Stimulated activated CD4-positive, alpha-beta T cell treated with anti-CD3 and anti-CD28 coated beads, TNF-alpha, amount 100 ng/mL, for 1 hour (primary cell): ENCODE data around the gene ZBED1.
"Not testable (repeated sequence)": the region's sequence is repeated elsewhere in the genome, so short reads cannot be mapped to it uniquely, and the experiment has no call there.

ENCODE experiments used
- DNase-seq, 3 donors: peaks; one replicate each; pipeline ENCODE4 v3.0.0-alpha.2; 2020; ENCODE audit warnings: low read depth in 3 of 3, low spot score in 1 of 3

The ZBED1 gene

GRCh38 chrX:2457289-2458133 is 43.3 kb downstream of the ZBED1 start:
- no peak for DNase-seq

GRCh38 chrX:2456091-2456490 is 44.7 kb downstream of the ZBED1 start:
- DNase-seq, result not testable (repeated sequence)

- DNase-seq, result not testable (repeated sequence)
Observed at GRCh38 chrX:2454620-2455019, 46.2 kb downstream of the ZBED1 start.

GRCh38 chrX:2452799-2453198 is 48.0 kb downstream of the ZBED1 start:
- no peak for DNase-seq

- no peak for DNase-seq
Observed at GRCh38 chrX:2452317-2452784, 48.4 kb downstream of the ZBED1 start.

- no peak for DNase-seq
Observed at GRCh38 chrX:2451501-2452316, 49.1 kb downstream of the ZBED1 start.

GRCh38 chrX:2450681-2451080 is 50.1 kb downstream of the ZBED1 start:
- no peak for DNase-seq

GRCh38 chrX:2449135-2449886 is 51.5 kb downstream of the ZBED1 start:
- DNase-seq, result no peak

- no peak for DNase-seq
Observed at GRCh38 chrX:2447484-2447883, 53.3 kb downstream of the ZBED1 start.

- DNase-seq, result no peak
Observed at GRCh38 chrX:2446815-2447214, 54.0 kb downstream of the ZBED1 start.

GRCh38 chrX:2445662-2446623 is 54.8 kb downstream of the ZBED1 start:
- DNase-seq, result no peak

GRCh38 chrX:2442694-2443093 is 58.1 kb downstream of the ZBED1 start:
- no peak for DNase-seq

- DNase-seq, result no peak
Observed at GRCh38 chrX:2441466-2441865, 59.3 kb downstream of the ZBED1 start.

- no peak for DNase-seq
Observed at GRCh38 chrX:2439613-2440012, 61.2 kb downstream of the ZBED1 start.
